Loucy (cell line): ENCODE results near the gene MYO3B.

ENCODE experiments used
- CTCF ChIP-seq: fragments of 200-600 bp; sonication (generic); conservative IDR thresholded peaks from 2 replicates; pipeline ENCODE4 v1.5.1; 2014; ENCODE audit warnings: mild to moderate bottlenecking, antibody characterized with exemption, low read length
- EZH2phosphoT487 ChIP-seq: fragments of 200-600 bp; IDR thresholded peaks from 2 replicates; pipeline ENCODE4 v1.6.1; 2018; ENCODE audit warnings: antibody characterized with exemption, mild to moderate bottlenecking, moderate library complexity, borderline replicate concordance

- no peak for TF ChIP-seq CTCF
- TF ChIP-seq EZH2phosphoT487, result no peak
Measured at GRCh38 chr2:170224692-170225294, 46.8 kb downstream of the MYO3B start.
